ENCODE data around the gene SHOX. TPM values are rescaled to one million over a fixed set of nuclear protein-coding genes. Genes with fewer than 3 reads are reported as not detected.

Gene SHOX
- total and polyA plus RNA-seq, 10 of the 15 experiments (the other 5 are each of a cell fraction or from before 2014, with no cell fraction given), result 0.42 TPM; not detected in 9

DNA sequence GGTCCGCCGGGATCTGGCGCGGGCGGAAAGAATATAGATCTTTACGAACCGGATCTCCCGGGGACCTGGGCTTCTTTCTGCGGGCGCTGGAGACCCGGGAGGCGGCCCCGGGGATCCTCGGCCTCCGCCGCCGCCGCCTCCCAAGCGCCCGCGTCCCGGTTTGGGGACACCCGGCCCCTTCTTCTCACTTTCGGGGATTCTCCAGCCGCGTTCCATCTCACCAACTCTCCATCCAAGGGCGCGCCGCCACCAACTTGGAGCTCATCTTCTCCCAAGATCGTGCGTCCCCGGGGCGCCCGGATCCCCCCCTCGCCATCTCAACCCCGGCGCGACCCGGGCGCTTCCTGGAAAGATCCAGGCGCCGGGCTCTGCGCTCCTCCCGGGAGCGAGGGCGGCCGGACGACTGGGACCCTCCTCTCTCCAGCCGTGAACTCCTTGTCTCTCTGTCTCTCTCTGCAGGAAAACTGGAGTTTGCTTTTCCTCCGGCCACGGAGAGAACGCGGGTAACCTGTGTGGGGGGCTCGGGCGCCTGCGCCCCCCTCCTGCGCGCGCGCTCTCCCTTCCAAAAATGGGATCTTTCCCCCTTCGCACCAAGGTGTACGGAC, 482 bp upstream of the SHOX start:
- TF ChIP-seq HCFC1 (IDR thresholded peaks at IDR 0.05; ENCODE audit: low read length) (no peak), LARP7 (IDR thresholded peaks at IDR 0.05) (no peak), SPI1 (IDR thresholded peaks at IDR 0.05; ENCODE audit: borderline replicate concordance, insufficient read depth, low read depth, low read length) (no peak), ZBTB11 (CRISPR knock-in tag; IDR thresholded peaks at IDR 0.05) (no peak), BACH1 (IDR thresholded peaks at IDR 0.05; ENCODE audit: borderline replicate concordance) (no peak), YY1 (IDR thresholded peaks at IDR 0.05; ENCODE audit: low read depth, low read length) (no peak)
- TF ChIP-seq, protein P1, sequence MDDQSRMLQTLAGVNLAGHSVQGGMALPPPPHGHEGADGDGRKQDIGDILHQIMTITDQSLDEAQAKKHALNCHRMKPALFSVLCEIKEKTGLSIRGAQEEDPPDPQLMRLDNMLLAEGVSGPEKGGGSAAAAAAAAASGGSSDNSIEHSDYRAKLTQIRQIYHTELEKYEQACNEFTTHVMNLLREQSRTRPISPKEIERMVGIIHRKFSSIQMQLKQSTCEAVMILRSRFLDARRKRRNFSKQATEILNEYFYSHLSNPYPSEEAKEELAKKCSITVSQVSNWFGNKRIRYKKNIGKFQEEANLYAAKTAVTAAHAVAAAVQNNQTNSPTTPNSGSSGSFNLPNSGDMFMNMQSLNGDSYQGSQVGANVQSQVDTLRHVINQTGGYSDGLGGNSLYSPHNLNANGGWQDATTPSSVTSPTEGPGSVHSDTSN (IDR thresholded peaks at IDR 0.05; ENCODE audit: insufficient replicate concordance, low read depth, low read length), result no peak
- H3K4me3 ChIP-seq, result no peak overlapping the region
- RAD21 ChIA-PET (ENCODE audit: unreplicated experiment), result no interaction called here
- ATAC-seq, result no peak
- no peaks in the 10 kb centered on the region for H3K4me1 ChIP-seq (ENCODE audit: control insufficient read depth, insufficient read depth, low read length)
- BruUV-seq (replicated peaks), result no TSS peak
- no peaks in the 10 kb centered on the region for H3K79me2 ChIP-seq (ENCODE audit: control insufficient read depth, insufficient read depth, low read length)
- no peak overlapping the region for H2AFZ ChIP-seq (ENCODE audit: control insufficient read depth, low read depth, low read length)
- in situ Hi-C loops (cut with MboI), result no loop called here
- CTCF ChIA-PET, result no interaction called here
- no peak for FAIRE-seq
- H4K20me1 ChIP-seq (ENCODE audit: control insufficient read depth, insufficient read depth), result no peaks in the 10 kb centered on the region
- no peaks in the 10 kb centered on the region; the same call in 2 of the 3 replicates for H3K9me3 ChIP-seq (replicated peaks; ENCODE audit: control insufficient read depth, insufficient read depth, low read length)
- H3K27ac ChIP-seq (ENCODE audit: control insufficient read depth, insufficient read depth), result no peak overlapping the region
- H3K9ac ChIP-seq (ENCODE audit: control insufficient read depth, insufficient read depth, low read length), result no peak overlapping the region
- WGBS (ENCODE audit: insufficient coverage, insufficient replicate concordance, low lambda C conversion rate, missing lambda C conversion rate), result 57% methylated on average over 52 of the region's 62 CpGs
- no peak overlapping the region for H3K4me2 ChIP-seq (ENCODE audit: control insufficient read depth, insufficient read depth)
- H3K27me3 ChIP-seq (replicated peaks in 1 of 2; ENCODE audit: control insufficient read depth in 2 of 2, insufficient read depth in 2 of 2, low read length in 1 of 2), result no peaks in the 10 kb centered on the region
- H3K36me3 ChIP-seq (ENCODE audit: control insufficient read depth in 2 of 2, insufficient read depth in 2 of 2, low read length in 1 of 2), result no peaks in the 10 kb centered on the region
- intact Hi-C loops (cut with micrococcal nuclease; ENCODE audit: unreplicated experiment), result no loop called here
- POLR2A ChIA-PET, result no interaction called here
- no peak for DNase-seq (ENCODE audit: low read depth, low spot score)
- SMC1A ChIA-PET (ENCODE audit: uncharacterized antibody, unreplicated experiment), result no interaction called here

All from GM12878 (cell line).